Uterus (tissue), 4 donors: ENCODE results near the gene LMX1B. TPM values are rescaled to one million over a fixed set of nuclear protein-coding genes. Genes with fewer than 3 reads are reported as not detected.

Experiments
- DNase-seq, 2 donors: peaks; one replicate each; pipeline ENCODE4 v3.0.0-alpha.2; 2019 to 2020
- H3K27ac ChIP-seq, 2 donors: fragments of 200-600 bp; sonication (generic); 1 replicate in 1 of 2; 2 replicates in 1 of 2; pipeline ENCODE4 v1.5.1; 2016 to 2018
- H3K27me3 ChIP-seq, 2 donors: fragments of 200-600 bp; sonication (generic); one replicate each; pipeline ENCODE4 v1.5.1; 2018 to 2019; ENCODE audit warnings: control low read depth in 1 of 2
- H3K36me3 ChIP-seq, 2 donors: fragments of 200-600 bp; sonication (generic); one replicate each; pipeline ENCODE4 v1.5.1; 2019; ENCODE audit warnings: control low read depth in 1 of 2
- H3K4me1 ChIP-seq, 2 donors: fragments of 200-600 bp; sonication (generic); one replicate each; pipeline ENCODE4 v1.5.1; 2018 to 2019; ENCODE audit warnings: control low read depth in 1 of 2
- H3K4me3 ChIP-seq, 2 donors: fragments of 200-600 bp; sonication (generic); 1 replicate in 1 of 2; 2 replicates in 1 of 2; pipeline ENCODE4 v1.5.1; 2018 to 2019; ENCODE audit warnings: mild to moderate bottlenecking in 1 of 2
- H3K9me3 ChIP-seq, 2 donors: fragments of 200-600 bp; sonication (generic); one replicate each; pipeline ENCODE4 v1.5.1; 2019; ENCODE audit warnings: control low read depth in 1 of 2
- POLR2A ChIP-seq, 2 donors: fragments of 450-650 bp; IDR thresholded peaks; one replicate each; pipeline ENCODE4 v1.6.1; 2016; ENCODE audit warnings: antibody characterized with exemption in 2 of 2, mild to moderate bottlenecking in 1 of 2, moderate library complexity in 1 of 2
- intact Hi-C: fragments of 100-400 bp; cut with DNase I; formaldehyde crosslinking; loops from one replicate; pipeline ENCODE4 v1.15.1; 2023; ENCODE audit warnings: low total_unique reads
- total RNA-seq, 4 donors: library from RNA; depleted of rRNA in 3 of 4; stranded (reverse); fragments of >200 nt in 3 of 4; gene quantifications; one replicate each; pipeline versions ENCODE4 v1.1.0 to v1.2.4, GENCODE V29; 2014 to 2023
- TF ChIP-seq, protein P1 (sequence below), 4 experiments: fragments of 200-600 bp in 2 of 4; fragments of 450-650 bp in 2 of 4; sonication (generic) in 2 of 4; IDR thresholded peaks; one replicate each; pipeline ENCODE4 v1.5.1; 2016 to 2019; ENCODE audit warnings: antibody characterized with exemption in 4 of 4, mild to moderate bottlenecking in 2 of 4, moderate library complexity in 1 of 4
- donor health status: DM: yes; HTN: yes; CAD: no.

Gene LMX1B
- total RNA-seq, 4 donors from 2014 or later, result not detected

GRCh38 chr9:126609191-126609590, 4.5 kb upstream of the LMX1B start:
- H3K27me3 ChIP-seq, result peaks cover 10 to 33% of the 10 kb centered on the region in 2 donors
- no peak overlapping the region for H3K4me3 ChIP-seq
- no peaks in the 10 kb centered on the region for H3K36me3 ChIP-seq
- no peak overlapping the region for H3K27ac ChIP-seq
- H3K4me1 ChIP-seq, result peaks cover 0 to 25% of the 10 kb centered on the region in 2 donors
- H3K9me3 ChIP-seq, result no peaks in the 10 kb centered on the region
- no peak for DNase-seq
- intact Hi-C loops, result no loop called here
- TF ChIP-seq, protein P1, sequence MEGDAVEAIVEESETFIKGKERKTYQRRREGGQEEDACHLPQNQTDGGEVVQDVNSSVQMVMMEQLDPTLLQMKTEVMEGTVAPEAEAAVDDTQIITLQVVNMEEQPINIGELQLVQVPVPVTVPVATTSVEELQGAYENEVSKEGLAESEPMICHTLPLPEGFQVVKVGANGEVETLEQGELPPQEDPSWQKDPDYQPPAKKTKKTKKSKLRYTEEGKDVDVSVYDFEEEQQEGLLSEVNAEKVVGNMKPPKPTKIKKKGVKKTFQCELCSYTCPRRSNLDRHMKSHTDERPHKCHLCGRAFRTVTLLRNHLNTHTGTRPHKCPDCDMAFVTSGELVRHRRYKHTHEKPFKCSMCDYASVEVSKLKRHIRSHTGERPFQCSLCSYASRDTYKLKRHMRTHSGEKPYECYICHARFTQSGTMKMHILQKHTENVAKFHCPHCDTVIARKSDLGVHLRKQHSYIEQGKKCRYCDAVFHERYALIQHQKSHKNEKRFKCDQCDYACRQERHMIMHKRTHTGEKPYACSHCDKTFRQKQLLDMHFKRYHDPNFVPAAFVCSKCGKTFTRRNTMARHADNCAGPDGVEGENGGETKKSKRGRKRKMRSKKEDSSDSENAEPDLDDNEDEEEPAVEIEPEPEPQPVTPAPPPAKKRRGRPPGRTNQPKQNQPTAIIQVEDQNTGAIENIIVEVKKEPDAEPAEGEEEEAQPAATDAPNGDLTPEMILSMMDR (IDR thresholded peaks at IDR 0.05), result no peak
- TF ChIP-seq POLR2A (IDR thresholded peaks at IDR 0.05), result no peak

DNA sequence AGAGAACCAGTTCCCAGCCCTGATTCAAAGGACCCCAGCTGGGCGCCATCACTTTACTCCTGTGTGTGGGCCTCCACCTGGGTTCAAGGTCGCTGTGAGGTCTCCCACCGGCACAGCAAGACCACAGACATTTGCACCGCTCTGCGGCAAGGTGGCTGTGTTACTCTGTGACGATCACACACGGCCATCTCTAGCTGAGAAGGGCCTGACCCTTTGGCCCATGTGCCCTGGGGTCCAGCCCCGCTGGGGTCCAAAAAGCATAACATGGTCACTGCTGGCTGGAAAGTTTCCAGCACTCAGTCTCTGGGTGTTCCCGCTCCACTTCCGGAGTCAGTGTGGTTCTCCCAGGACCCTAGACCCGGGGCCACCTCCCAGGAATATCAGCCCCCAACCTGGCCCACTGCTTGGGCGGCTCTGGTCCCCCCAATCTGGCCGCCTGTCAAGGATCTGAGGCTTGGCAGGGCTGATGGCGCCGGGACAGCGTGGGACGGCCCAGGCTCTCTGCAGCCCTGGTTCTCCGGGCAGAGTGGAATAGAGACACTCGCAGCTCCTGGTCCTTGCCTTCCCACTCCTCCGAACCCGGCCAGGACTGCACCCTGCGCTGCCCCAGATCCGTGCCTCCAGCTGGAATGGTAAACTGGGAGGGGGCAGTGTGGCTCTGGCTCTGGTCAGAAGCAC, 3.9 kb upstream of the LMX1B start:
- intact Hi-C loops, result no loop called here
- peaks cover 0 to 26% of the 10 kb centered on the region in 2 donors for H3K4me1 ChIP-seq
- TF ChIP-seq, protein P1 (IDR thresholded peaks at IDR 0.05), result no peak
- no peak for TF ChIP-seq POLR2A (IDR thresholded peaks at IDR 0.05)
- H3K36me3 ChIP-seq, result no peaks in the 10 kb centered on the region
- H3K4me3 ChIP-seq, result no peak overlapping the region
- H3K27me3 ChIP-seq, result peaks cover 16 to 39% of the 10 kb centered on the region in 2 donors
- DNase-seq, result no peak
- H3K27ac ChIP-seq, result no peak overlapping the region
- H3K9me3 ChIP-seq, result no peaks in the 10 kb centered on the region

- no peak for TF ChIP-seq POLR2A (IDR thresholded peaks at IDR 0.05)
- TF ChIP-seq, protein P1 (IDR thresholded peaks at IDR 0.05), result no peak
- H3K4me1 ChIP-seq, result peaks cover 0 to 35% of the 10 kb centered on the region in 2 donors
- no peaks in the 10 kb centered on the region for H3K36me3 ChIP-seq
- no peak overlapping the region for H3K4me3 ChIP-seq
- peaks cover 18 to 47% of the 10 kb centered on the region in 2 donors for H3K27me3 ChIP-seq
- intact Hi-C loops, result no loop called here
- no peak overlapping the region for H3K27ac ChIP-seq
- no peaks in the 10 kb centered on the region for H3K9me3 ChIP-seq
- DNase-seq, result no peak
Observed at GRCh38 chr9:126611193-126611591, 2.5 kb upstream of the LMX1B start.

- Histone ChIP-seq H3K4me1 (peaks cover 0 to 35% of the 10 kb centered on the region in 2 donors), H3K9me3 (no peaks in the 10 kb centered on the region), H3K27ac (no peak overlapping the region), H3K27me3 (peaks cover 18 to 51% of the 10 kb centered on the region in 2 donors), H3K36me3 (no peaks in the 10 kb centered on the region), H3K4me3 (no peak overlapping the region)
- peak; percentile 32 to 64 for DNase-seq
- intact Hi-C loops, result no loop called here
- TF ChIP-seq, protein P1 (IDR thresholded peaks at IDR 0.05), result peak; percentile 62 to 74 (median 71)
- TF ChIP-seq POLR2A (IDR thresholded peaks at IDR 0.05), result no peak
Observed at GRCh38 chr9:126611592-126612325, 2.0 kb upstream of the LMX1B start.

DNA sequence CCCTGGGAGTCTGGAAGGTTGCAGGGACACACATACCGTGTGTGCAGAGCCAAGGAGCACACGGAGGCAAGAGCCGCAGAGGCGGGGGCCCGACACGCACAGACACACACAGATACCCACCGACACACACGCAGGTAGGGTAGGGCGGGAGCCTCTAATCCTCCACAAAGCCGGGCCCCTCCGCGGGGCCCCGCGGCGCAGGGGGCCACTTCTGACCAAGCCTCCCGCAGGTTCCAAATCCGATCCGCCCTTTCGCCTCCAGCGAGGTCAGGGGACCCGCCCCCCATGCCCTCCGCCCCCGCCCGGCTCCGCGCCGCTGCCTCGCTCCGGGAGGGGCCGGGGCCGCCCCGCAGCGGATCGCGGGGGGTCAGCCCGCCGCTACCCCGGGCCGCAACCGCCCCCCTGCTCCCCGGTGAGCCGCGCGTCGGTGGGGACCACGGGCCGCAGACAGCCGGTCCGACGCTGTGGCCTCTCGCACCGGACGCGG, 1.4 kb upstream of the LMX1B start:
- TF ChIP-seq, protein P1 (IDR thresholded peaks at IDR 0.05), result no peak
- TF ChIP-seq POLR2A (IDR thresholded peaks at IDR 0.05), result no peak
- intact Hi-C loops, result no loop called here
- DNase-seq, result no peak
- Histone ChIP-seq H3K27ac (no peak overlapping the region), H3K36me3 (no peaks in the 10 kb centered on the region), H3K4me1 (peaks cover 0 to 35% of the 10 kb centered on the region in 2 donors), H3K4me3 (no peak overlapping the region), H3K27me3 (peaks cover 18 to 55% of the 10 kb centered on the region in 2 donors), H3K9me3 (no peaks in the 10 kb centered on the region)
